Left cardiac atrium (tissue), 4 donors: ENCODE results near the gene LILRB5. TPM values are rescaled to one million over a fixed set of nuclear protein-coding genes. Genes with fewer than 3 reads are reported as not detected.

ENCODE experiments used
- ATAC-seq, 2 donors: fragments of 200-7000 bp; cut with Tn5 transposase; one replicate each; pipeline ENCODE4 v1.9.1; 2020; ENCODE audit warnings: mild to moderate bottlenecking in 2 of 2, moderate library complexity in 2 of 2
- DNase-seq: peaks from one replicate; pipeline ENCODE4 v3.0.0-alpha.2; 2020
- intact Hi-C, 2 donors: fragments of 100-400 bp; cut with DNase I; formaldehyde crosslinking; loops; one replicate each; pipeline versions ENCODE4 v1.14.1 to v1.15.1; 2022 to 2023
- microRNA-seq, 2 donors: library from miRNA; unstranded; fragments of <30 nt; microRNA quantifications; one replicate each; pipeline ENCODE4 v1.2.0, GENCODE V29; 2020
- total RNA-seq, 2 donors: library from RNA; stranded (reverse); fragmentation: NEBNext Ultra II Directional; extraction: Animal tissue kit (Norgen Biotek cat#: 25700); gene quantifications; one replicate each; pipeline ENCODE4 v1.2.1, GENCODE V29; 2021
- donor health status: DM: no; HTN: yes; CAD: no.
- donor health status: DM: no; HTN: yes; CAD: no; lungs with severe emphysema.
- donor health status: DM: yes; HTN: yes; CAD: no.
- donor health status: Dilated cardiomyopathy.

LILRB5 gene
- total RNA-seq, 2 donors from 2014 or later, result 15.1 to 21.4 TPM

- DNase-seq (no peak), ATAC-seq (no peak)
- intact Hi-C loops, result no loop called here
Measured at GRCh38 chr19:54206030-54206830, 50.8 kb downstream of the LILRB5 start.

- intact Hi-C loops, result no loop called here
- DNase-seq, result no peak
- ATAC-seq, result no peak
Measured at GRCh38 chr19:54204767-54205468, 52.2 kb downstream of the LILRB5 start.

- no peak for DNase-seq
- intact Hi-C loops, result no loop called here
- no peak for ATAC-seq
Measured at GRCh38 chr19:54203151-54203611, 53.9 kb downstream of the LILRB5 start.

GRCh38 chr19:54201980-54202379 lies 55.1 kb downstream of the LILRB5 start:
- DNase-seq (no peak), ATAC-seq (no peak)
- intact Hi-C loops, result no loop called here

- peak in 1 of 2 donors; percentile 0 for ATAC-seq
- intact Hi-C loops, result no loop called here
Measured at GRCh38 chr19:54201172-54201701, 55.8 kb downstream of the LILRB5 start.

More at GRCh38 chr19:54201172-54201701, 55.8 kb downstream of the LILRB5 start:
- DNase-seq, result no peak

Small RNA genes within 50 kb of the gene (microRNA-seq; reads per million reads assigned to microRNA genes)
- gene MIR4752, result 0 reads per million in 2 donors

Other genes starting within 250 kb of the LILRB5 start
- gene VSTM1, start 193.4 kb downstream of the LILRB5 start, total RNA-seq, result under 1 TPM in 1 of 2 donors, not detected in 1; 0.29 TPM
- not detected for gene TARM1, start 175.9 kb downstream of the LILRB5 start, total RNA-seq
- 1 to 10 TPM; 1.4 to 1.9 TPM for gene OSCAR, start 156.5 kb downstream of the LILRB5 start, total RNA-seq
- 100 to 1,000 TPM; 272 to 373 TPM for gene NDUFA3, start 154.4 kb downstream of the LILRB5 start, total RNA-seq
- 10 to 100 TPM; 14.0 to 16.8 TPM for gene TFPT, start 141.6 kb downstream of the LILRB5 start, total RNA-seq
- gene PRPF31, start 141.5 kb downstream of the LILRB5 start, total RNA-seq, result 10 to 100 TPM; 39.3 to 43.2 TPM
- gene CNOT3, start 119.5 kb downstream of the LILRB5 start, total RNA-seq, result 10 to 100 TPM; 18.9 to 21.4 TPM
- 1 to 10 TPM; 7.0 to 7.2 TPM for gene LENG1, start 97.6 kb downstream of the LILRB5 start, total RNA-seq
- 1 to 10 TPM in 1 of 2 donors, under 1 TPM in 1; 0.38 to 1.1 TPM for gene TMC4, start 84.1 kb downstream of the LILRB5 start, total RNA-seq
- 10 to 100 TPM; 21.6 to 21.7 TPM for gene MBOAT7, start 67.7 kb downstream of the LILRB5 start, total RNA-seq
- 10 to 100 TPM; 17.4 to 20.5 TPM for gene TSEN34, start 66.0 kb downstream of the LILRB5 start, total RNA-seq
- 100 to 1,000 TPM; 738 to 776 TPM for gene RPS9, start 56.4 kb downstream of the LILRB5 start, total RNA-seq
- gene LILRB3, start 34.3 kb downstream of the LILRB5 start, total RNA-seq, result 10 to 100 TPM in 1 of 2 donors, 1 to 10 TPM in 1; 8.5 to 10.5 TPM
- gene LILRA6, start 14.5 kb downstream of the LILRB5 start, total RNA-seq, result 1 to 10 TPM; 6.0 to 6.5 TPM
- gene LILRB2, start 23.8 kb upstream of the LILRB5 start, total RNA-seq, result 1 to 10 TPM; 3.3 to 5.5 TPM
- 1 to 10 TPM; 3.7 to 4.7 TPM for gene LILRA5, start 55.9 kb upstream of the LILRB5 start, total RNA-seq
- not detected for gene LILRA4, start 81.9 kb upstream of the LILRB5 start, total RNA-seq
- 10 to 100 TPM; 16.2 to 26.8 TPM for gene LAIR1, start 107.7 kb upstream of the LILRB5 start, total RNA-seq
- 1 to 10 TPM; 1.9 to 3.0 TPM for gene TTYH1, start 158.2 kb upstream of the LILRB5 start, total RNA-seq
- gene LENG8, start 191.9 kb upstream of the LILRB5 start, total RNA-seq, result 10 to 100 TPM; 66.6 to 76.5 TPM
- gene LENG9, start 206.5 kb upstream of the LILRB5 start, total RNA-seq, result 1 to 10 TPM; 3.3 to 5.4 TPM
- gene CDC42EP5, start 216.0 kb upstream of the LILRB5 start, total RNA-seq, result 10 to 100 TPM; 13.0 to 25.0 TPM
- 1 to 10 TPM in 1 of 2 donors, not detected in 1; 1.1 TPM for gene LAIR2, start 245.6 kb upstream of the LILRB5 start, total RNA-seq